HepG2 (cell line): Measurements from ENCODE around the gene AIP. TPM values are rescaled to one million over a fixed set of nuclear protein-coding genes. Genes with fewer than 3 reads are reported as not detected.
"Not testable (repeated sequence)": the region's sequence is repeated elsewhere in the genome, so short reads cannot be mapped to it uniquely, and the experiment has no call there.

Experiments
- ATAC-seq: fragments of 200-7000 bp; cut with Tn5 transposase; 3 replicates; pipeline ENCODE4 v1.9.1; 2020; ENCODE audit warnings: mild to moderate bottlenecking, moderate library complexity
- BruUV-seq: library from RNA; stranded (reverse); fragments of 400-500 nt; replicated peaks from 2 replicates; lab custom pipeline; 2021; lab: Mats Ljungman, UMichigan
- CTCF ChIA-PET: fragments of 300-600 bp; formaldehyde crosslinking; extraction: SDS; loops from one replicate; lab custom pipeline; 2021; ENCODE audit warnings: low total read pairs, inconsistent platforms, low intra/inter-chr PET ratio; lab: Yijun Ruan, JAX
- POLR2A ChIA-PET: fragments of 350-600 bp; sonication (Branson Sonifier 250); formaldehyde crosslinking; loops from one replicate; lab custom pipeline; 2020; ENCODE audit warnings: antibody characterized with exemption, inconsistent platforms; lab: Yijun Ruan, JAX
- DNase-seq: peaks from one replicate; pipeline ENCODE4 v3.0.0-alpha.2; 2015; ENCODE audit warnings: low spot score
- FAIRE-seq: peaks from 3 replicates; lab custom pipeline; 2011; peaks lifted over from hg19 to GRCh38; lab: Jason Lieb, UNC
- H2AFZ ChIP-seq: one replicate; pipeline ENCODE4 v1.6.1; 2011; ENCODE audit warnings: low read length, inconsistent platforms
- H3K27ac ChIP-seq: fragments of 300-600 bp; 3 replicates; pipeline ENCODE4 v1.8.0; 2011; ENCODE audit warnings: mixed run types, mild to moderate bottlenecking, mixed read lengths, low read length, inconsistent platforms; ENCODE audit not compliant: insufficient read depth; ENCODE audit errors: extremely low read length
- H3K27me3 ChIP-seq, 2 experiments: fragments of 200-600 bp in 1 of 2; 2 replicates in 1 of 2; 3 replicates in 1 of 2; pipeline versions ENCODE4 v1.6.0 to v1.8.0; 2011; ENCODE audit warnings: low read length in 2 of 2, mild to moderate bottlenecking in 2 of 2, moderate library complexity in 2 of 2, inconsistent platforms in 1 of 2; ENCODE audit not compliant: insufficient read depth in 2 of 2, control insufficient read depth in 1 of 2
- H3K36me3 ChIP-seq, 2 experiments: fragments of 200-600 bp in 1 of 2; replicated peaks in 1 of 2; 2 replicates in 1 of 2; 3 replicates in 1 of 2; pipeline versions ENCODE4 v1.5.1 to v1.8.0; 2011; ENCODE audit warnings: low read length in 2 of 2, inconsistent platforms in 1 of 2; ENCODE audit not compliant: insufficient read depth in 2 of 2, control insufficient read depth in 1 of 2
- H3K4me1 ChIP-seq: 2 replicates; pipeline ENCODE4 v1.5.1; 2012; ENCODE audit warnings: low read length, inconsistent platforms; ENCODE audit not compliant: insufficient read depth
- H3K4me2 ChIP-seq: 2 replicates; pipeline ENCODE4 v1.6.0; 2011; ENCODE audit warnings: low read depth, low read length, inconsistent platforms
- H3K4me3 ChIP-seq, 3 experiments: fragments of 200-600 bp in 1 of 3; sonication (generic), shearing (Covaris generic) in 1 of 3; replicated peaks in 1 of 3; 2 replicates each; pipeline ENCODE4 v1.5.1; 2011 to 2016; ENCODE audit warnings: low read length in 3 of 3, inconsistent platforms in 2 of 3, low read depth in 2 of 3, mild to moderate bottlenecking in 2 of 3, control low read depth in 1 of 3, mixed read lengths in 1 of 3; ENCODE audit not compliant: insufficient read depth in 1 of 3
- H3K79me2 ChIP-seq: one replicate; pipeline ENCODE4 v1.6.1; 2011; ENCODE audit warnings: low read length, inconsistent platforms; ENCODE audit not compliant: insufficient read depth
- H3K9ac ChIP-seq: 2 replicates; pipeline ENCODE4 v1.6.0; 2011; ENCODE audit warnings: mild to moderate bottlenecking, low read depth, low read length, inconsistent platforms; ENCODE audit not compliant: insufficient read depth
- H3K9me3 ChIP-seq: 2 replicates; pipeline ENCODE4 v1.5.1; 2012; ENCODE audit warnings: mild to moderate bottlenecking, low read length
- H4K20me1 ChIP-seq: 2 replicates; pipeline ENCODE4 v1.6.0; 2011; ENCODE audit warnings: inconsistent platforms, mild to moderate bottlenecking, low read length, moderate library complexity; ENCODE audit not compliant: insufficient read depth
- EHMT2 ChIP-seq: fragments of 200-600 bp; sonication (generic); IDR thresholded peaks from 2 replicates; pipeline ENCODE4 v1.7.0; 2017; ENCODE audit warnings: antibody characterized with exemption, low read depth, low read length, borderline replicate concordance
- ERF ChIP-seq: IDR thresholded peaks from 2 replicates; pipeline ENCODE4 v1.6.1; 2018; ENCODE audit warnings: missing biosample characterization, missing genetic modification reagents
- GATA4 ChIP-seq: sonication (generic); IDR thresholded peaks from 2 replicates; pipeline ENCODE4 v1.6.1; 2016; ENCODE audit warnings: antibody characterized with exemption, low read depth, borderline replicate concordance
- HNRNPL ChIP-seq: fragments of 200-400 bp; formaldehyde crosslinking; IDR thresholded peaks from 2 replicates; pipeline ENCODE4 v1.6.1; 2017; ENCODE audit warnings: mild to moderate bottlenecking, low read depth, low read length
- U2AF1 ChIP-seq: fragments of 200-400 bp; formaldehyde crosslinking; optimal IDR thresholded peaks from 2 replicates; pipeline ENCODE3; 2017; ENCODE audit warnings: mild to moderate bottlenecking, low read depth, low read length
- ZFP36 ChIP-seq: fragments of 150-350 bp; IDR thresholded peaks from 2 replicates; pipeline ENCODE4 v1.6.1; 2018; ENCODE audit warnings: borderline replicate concordance, low read length, low read depth; ENCODE audit not compliant: partially characterized antibody
- ZNF235 ChIP-seq: sonication (generic); formaldehyde crosslinking; IDR thresholded peaks from 2 replicates; pipeline ENCODE4 v1.8.1; 2023; ENCODE audit warnings: mild to moderate bottlenecking, missing genetic modification reagents, borderline replicate concordance
- ZNF878 ChIP-seq: sonication (generic); formaldehyde crosslinking; IDR thresholded peaks from 2 replicates; pipeline ENCODE4 v1.8.1; 2023; ENCODE audit warnings: mild to moderate bottlenecking, missing genetic modification reagents, moderate library complexity
- WGBS: methylation state at CpG from one replicate; pipeline ENCODE4 v1.1.6; 2017; ENCODE audit warnings: low lambda C conversion rate; 5-methylcytosine and 5-hydroxymethylcytosine counted together
- in situ Hi-C: cut with HindIII; loops from 2 replicates; pipeline ENCODE4 v1.10.0; 2017; ENCODE audit warnings: low pct_unique_long_range_greater_than_20kb; ENCODE audit not compliant: extremely low pct_ligation_motif_present
- intact Hi-C: fragments of 100-400 bp; cut with micrococcal nuclease; formaldehyde crosslinking; loops from one replicate; pipeline ENCODE4 v1.10.0; 2022; ENCODE audit not compliant: unreplicated experiment
- polyA plus RNA-seq, 8 experiments: library from polyadenylated mRNA; depleted of rRNA in 3 of 8; stranded (reverse) in 7 of 8; unstranded in 1 of 8; fragments of >200 nt; fragmentation: Illumina TruSeq in 4 of 8; extraction: Trizol in 4 of 8; gene quantifications; 2 replicates each; pipeline versions ENCODE4 v1.2.1 to v1.2.3, GENCODE V29; 2011 to 2016; ENCODE audit warnings: low read depth in 4 of 8, missing spikeins in 1 of 8, mixed read lengths in 1 of 8; ENCODE audit not compliant: insufficient read depth in 1 of 8
- total RNA-seq, 5 experiments: library from RNA; depleted of rRNA; stranded (reverse); fragments of >200 nt; fragmentation: Illumina TruSeq; extraction: Trizol; gene quantifications; 2 replicates each; pipeline ENCODE4 v1.2.3, GENCODE V29; 2016; ENCODE audit warnings: low read depth in 1 of 5

The AIP gene
- total and polyA plus RNA-seq, 2 of the 13 experiments (the other 11 are each of a cell fraction or from before 2014, with no cell fraction given), result 51.8 to 110 TPM

DNA sequence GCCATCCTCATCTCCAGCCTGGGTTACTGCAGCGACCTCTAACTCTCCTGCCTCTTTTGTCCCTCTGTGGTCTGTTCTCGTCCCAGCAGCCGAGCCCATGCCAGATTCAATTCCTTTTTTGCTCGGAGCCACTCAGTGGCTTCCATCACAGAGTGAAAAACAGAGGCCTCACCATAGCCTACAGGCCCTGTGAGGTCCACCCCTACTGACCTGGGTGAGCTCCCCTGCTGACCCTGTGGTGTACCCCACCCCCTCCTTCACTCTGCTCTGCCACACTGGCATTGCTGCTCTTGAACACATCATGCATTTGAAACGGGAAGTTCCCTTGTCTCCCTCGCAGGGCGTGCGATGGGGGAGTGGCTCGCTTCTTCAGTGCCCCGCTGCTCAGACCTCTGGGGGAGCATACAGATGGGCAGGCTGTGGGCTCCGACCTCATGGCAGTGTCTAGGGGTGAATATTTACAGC, 2.1 kb downstream of the AIP start (continued):
- TF ChIP-seq U2AF1, result no peak
- no peak for TF ChIP-seq EHMT2
- no peak for TF ChIP-seq ZNF235 (CRISPR knock-in tag)
- TF ChIP-seq GATA4, result no peak
- TF ChIP-seq ERF (CRISPR knock-in tag), result no peak
- no peak for TF ChIP-seq HNRNPL
- no peak for TF ChIP-seq ZNF878 (CRISPR knock-in tag)
- TF ChIP-seq ZFP36, result no peak

DNA sequence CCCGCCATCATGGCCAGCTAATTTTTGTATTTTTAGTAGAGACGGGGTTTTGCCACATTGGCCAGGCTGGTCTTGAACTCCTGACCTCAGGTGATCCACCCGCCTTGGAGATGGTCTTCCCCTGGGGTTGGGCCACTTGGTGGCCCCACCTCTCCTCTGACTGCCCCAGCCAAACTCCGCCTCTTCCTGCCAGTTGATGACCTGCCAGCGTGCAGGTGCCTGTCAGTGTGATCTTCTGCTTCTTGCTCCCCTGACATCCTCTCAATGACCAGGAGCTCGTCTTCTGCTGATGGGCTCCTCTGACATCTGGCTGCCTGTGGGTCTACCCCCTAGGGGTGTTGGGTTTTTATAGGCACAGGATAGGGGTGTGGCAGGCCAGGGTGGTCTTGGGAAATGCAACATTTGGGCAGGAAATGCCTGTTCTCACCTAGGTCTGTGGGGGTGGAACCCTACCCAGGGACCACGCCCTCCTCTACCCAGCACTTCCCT, 3.1 kb downstream of the AIP start:
- H3K27ac ChIP-seq, ATAC-seq, CTCF ChIA-PET, H3K9me3 ChIP-seq, BruUV-seq, DNase-seq, H2AFZ ChIP-seq, H3K9ac ChIP-seq, H3K4me3 ChIP-seq, in situ Hi-C loops, intact Hi-C loops, H3K4me2 ChIP-seq, H4K20me1 ChIP-seq, FAIRE-seq, H3K79me2 ChIP-seq, H3K27me3 ChIP-seq: not testable (repeated sequence)
- WGBS, result 96% methylated on average over 7 of the region's 7 CpGs
- peaks cover 28% of the 10 kb centered on the region for H3K4me1 ChIP-seq
- H3K36me3 ChIP-seq, result peaks cover 4 to 22% of the 10 kb centered on the region in 2 experiments; a peak in 3 of 5 replicates
- POLR2A ChIA-PET, result interaction anchor here (1.0 kb wide), 1 partner anchor 21 kb away, joined by 3 read pairs; no protein-coding TSS in a partner anchor
